Measurements from ENCODE around the gene PIK3C2A. TPM values are rescaled to one million over a fixed set of nuclear protein-coding genes. Genes with fewer than 3 reads are reported as not detected.

Gene PIK3C2A, protein sequence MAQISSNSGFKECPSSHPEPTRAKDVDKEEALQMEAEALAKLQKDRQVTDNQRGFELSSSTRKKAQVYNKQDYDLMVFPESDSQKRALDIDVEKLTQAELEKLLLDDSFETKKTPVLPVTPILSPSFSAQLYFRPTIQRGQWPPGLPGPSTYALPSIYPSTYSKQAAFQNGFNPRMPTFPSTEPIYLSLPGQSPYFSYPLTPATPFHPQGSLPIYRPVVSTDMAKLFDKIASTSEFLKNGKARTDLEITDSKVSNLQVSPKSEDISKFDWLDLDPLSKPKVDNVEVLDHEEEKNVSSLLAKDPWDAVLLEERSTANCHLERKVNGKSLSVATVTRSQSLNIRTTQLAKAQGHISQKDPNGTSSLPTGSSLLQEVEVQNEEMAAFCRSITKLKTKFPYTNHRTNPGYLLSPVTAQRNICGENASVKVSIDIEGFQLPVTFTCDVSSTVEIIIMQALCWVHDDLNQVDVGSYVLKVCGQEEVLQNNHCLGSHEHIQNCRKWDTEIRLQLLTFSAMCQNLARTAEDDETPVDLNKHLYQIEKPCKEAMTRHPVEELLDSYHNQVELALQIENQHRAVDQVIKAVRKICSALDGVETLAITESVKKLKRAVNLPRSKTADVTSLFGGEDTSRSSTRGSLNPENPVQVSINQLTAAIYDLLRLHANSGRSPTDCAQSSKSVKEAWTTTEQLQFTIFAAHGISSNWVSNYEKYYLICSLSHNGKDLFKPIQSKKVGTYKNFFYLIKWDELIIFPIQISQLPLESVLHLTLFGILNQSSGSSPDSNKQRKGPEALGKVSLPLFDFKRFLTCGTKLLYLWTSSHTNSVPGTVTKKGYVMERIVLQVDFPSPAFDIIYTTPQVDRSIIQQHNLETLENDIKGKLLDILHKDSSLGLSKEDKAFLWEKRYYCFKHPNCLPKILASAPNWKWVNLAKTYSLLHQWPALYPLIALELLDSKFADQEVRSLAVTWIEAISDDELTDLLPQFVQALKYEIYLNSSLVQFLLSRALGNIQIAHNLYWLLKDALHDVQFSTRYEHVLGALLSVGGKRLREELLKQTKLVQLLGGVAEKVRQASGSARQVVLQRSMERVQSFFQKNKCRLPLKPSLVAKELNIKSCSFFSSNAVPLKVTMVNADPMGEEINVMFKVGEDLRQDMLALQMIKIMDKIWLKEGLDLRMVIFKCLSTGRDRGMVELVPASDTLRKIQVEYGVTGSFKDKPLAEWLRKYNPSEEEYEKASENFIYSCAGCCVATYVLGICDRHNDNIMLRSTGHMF (N-terminal part only)
- total RNA-seq (2021; ENCODE audit: unreplicated experiment): 68.3 TPM
- polyA plus RNA-seq (2012; ENCODE audit: insufficient read length): 21.7 TPM
- percentile 85 among the genes with signal in this experiment for Bru-seq, nascent RNA
- BruChase-seq, experiment 1, labeled RNA remaining after a 2-hour chase: percentile 89 among the genes with signal in this experiment
- BruChase-seq, experiment 2, labeled RNA remaining after a 6-hour chase: percentile 91 among the genes with signal in this experiment
- long read RNA-seq, partial matches to known transcripts: 9 of 56 reads
- long read RNA-seq, other reads (novel, unspliced or antisense): 47 of 56 reads

- in situ Hi-C loops (cut with HindIII; ENCODE audit: low pct_unique_long_range_greater_than_20kb, low sequenced_read_pairs): no loop called here
These were observed at the start of gene PIK3C2A for GRCh38 chr11:17207317-17208256. Gene PIK3C2A, minus strand, starts transcription at chr11:17207986. Its CDS starts 38,245 bp downstream, at chr11:17169741.

More at GRCh38 chr11:17207317-17208256, at the start of gene PIK3C2A:
- POLR2A ChIA-PET: interaction anchor here (0.5 kb wide), 1 partner anchor 55 kb away, joined by 4 read pairs; no protein-coding TSS in a partner anchor
- TF ChIP-seq REST (IDR thresholded peaks at IDR 0.05; ENCODE audit: insufficient read depth in 1 of 2, low read depth in 2 of 2, low read length in 1 of 2) (peak in 1 of 2 experiments; percentile 37; a peak in 1 of 4 replicates), POLR2AphosphoS5 (IDR thresholded peaks at IDR 0.05; ENCODE audit: low read depth, low read length) (peak; percentile 84), SIN3A (IDR thresholded peaks at IDR 0.05; ENCODE audit: borderline replicate concordance, insufficient read depth, low read depth, low read length) (0 out of 2 replicates have a peak, but pooled peaks have one; percentile 7), CTCF (IDR thresholded peaks at IDR 0.05) (no peak), TCF7L2 (IDR thresholded peaks at IDR 0.05; ENCODE audit: low read depth, low read length) (no peak)
- Histone ChIP-seq H3K27me3 (ENCODE audit: control insufficient read depth, insufficient read depth, low read length) (no peaks in the 10 kb centered on the region), H3K36me3 (ENCODE audit: control insufficient read depth, insufficient read depth, low read length) (no peaks in the 10 kb centered on the region; the same call in 1 of the 2 replicates), H3K9me3 (ENCODE audit: control insufficient read depth, insufficient read depth, low read depth, low read length) (no peaks in the 10 kb centered on the region), H3K4me1 (ENCODE audit: control insufficient read depth, insufficient read depth, low read length) (peaks cover 16% of the 10 kb centered on the region), H3K4me3 (ENCODE audit: low read depth in 2 of 2, low read length in 2 of 2) (peak within 1 kb of the TSS; percentile 78 to 88), H3K27ac (ENCODE audit: low read length) (peak within 1 kb of the TSS; percentile 89)
- DNase-seq (ENCODE audit: low read depth, low spot score) (no peak), ATAC-seq (peak; percentile 99)
- BruUV-seq (replicated peaks): no TSS peak
- CTCF ChIA-PET: interaction anchor here (0.7 kb wide), 1 partner anchor 19 kb away, joined by 3 read pairs; no protein-coding TSS in a partner anchor
- intact Hi-C loops (cut with micrococcal nuclease; ENCODE audit: unreplicated experiment): no loop called here
